ENCODE measurements around the gene COL18A1.
A peak's percentile ranks its signal among the peaks of the same experiment; 100 is the strongest.
"Not testable (repeated sequence)": the region's sequence is repeated elsewhere in the genome, so short reads cannot be mapped to it uniquely, and the experiment has no call there.

The COL18A1 gene

DNA sequence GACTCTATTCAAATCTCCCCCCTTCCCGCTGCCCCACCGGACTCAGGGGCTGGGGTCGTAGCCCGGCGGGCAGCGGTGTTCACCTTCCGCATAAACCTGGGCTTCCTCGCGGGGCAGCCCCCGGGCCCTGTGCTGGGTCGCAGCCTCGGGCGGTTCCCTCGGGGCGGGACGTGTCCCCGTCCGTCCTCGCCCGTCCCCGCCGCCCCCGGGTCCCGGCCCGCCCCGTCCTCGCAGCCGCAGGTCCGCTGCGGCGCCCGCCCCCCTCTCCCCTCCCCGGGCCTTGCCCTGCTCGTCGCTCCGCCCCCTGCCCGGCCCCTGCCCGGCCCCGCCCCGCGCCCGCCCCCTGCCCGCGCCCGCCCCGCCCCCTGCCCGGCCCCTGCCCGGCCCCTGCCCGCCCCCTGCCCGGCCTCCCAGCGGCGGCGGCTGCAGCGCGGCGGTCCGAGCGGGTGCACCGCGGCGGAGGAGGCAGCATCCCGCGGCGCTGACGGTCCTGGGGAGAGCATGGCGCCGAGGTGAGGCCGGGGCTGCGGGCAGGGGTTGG lies at the start of gene COL18A1:
Gene COL18A1, plus strand, starts transcription at position 436 of the 541 bp plus-strand sequence. Its CDS starts 66 bp downstream, at position 502.
- H3K9me3 Mint-ChIP-seq = peaks cover 5% of the 10 kb centered on the region
- peaks cover 14% of the 10 kb centered on the region for H3K4me1 Mint-ChIP-seq
- peak; percentile 56 for ATAC-seq
- no peak for DNase-seq (ENCODE audit: low spot score in 2 of 2)
- no peaks in the 10 kb centered on the region for H3K36me3 Mint-ChIP-seq
- peak within 1 kb of the TSS; percentile 74 for H3K4me3 Mint-ChIP-seq
- no peak within 1 kb of the TSS for H3K27ac Mint-ChIP-seq

GRCh38 chr21:45355573-45355972 lies 49.4 kb upstream of the COL18A1 start:
- Mint-ChIP-seq H3K4me3 (no peak overlapping the region), H3K36me3 (no peaks in the 10 kb centered on the region), H3K4me1 (peaks cover 8% of the 10 kb centered on the region), H3K9me3 (no peaks in the 10 kb centered on the region), H3K27ac (no peak overlapping the region)
- DNase-seq (ENCODE audit: low spot score in 2 of 2) (no peak), ATAC-seq (no peak)

DNA sequence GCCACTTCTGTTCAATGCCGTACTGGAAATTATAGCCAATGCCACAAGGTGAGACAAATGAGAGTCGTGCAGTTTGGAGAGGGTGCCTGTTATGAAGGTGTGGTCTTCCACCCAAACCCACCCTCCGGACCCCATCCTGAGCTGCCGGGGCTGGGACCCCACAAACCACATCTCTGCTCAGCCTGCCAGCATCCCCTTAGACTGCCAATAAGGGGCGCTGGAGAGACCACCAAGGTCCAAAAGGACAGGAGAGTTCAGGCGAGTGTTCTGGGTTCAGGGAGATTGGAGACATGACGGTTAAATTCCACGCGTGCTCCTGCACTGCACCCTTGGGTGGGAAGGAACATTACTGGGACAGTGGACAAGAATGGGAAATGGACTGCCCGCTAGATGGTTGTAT lies 48.7 kb upstream of the COL18A1 start:
- ATAC-seq (no peak), DNase-seq (ENCODE audit: low spot score in 2 of 2) (no peak)
- Mint-ChIP-seq H3K36me3 (no peaks in the 10 kb centered on the region), H3K4me1 (peaks cover 8% of the 10 kb centered on the region), H3K9me3 (no peaks in the 10 kb centered on the region), H3K27ac (no peak overlapping the region), H3K4me3 (no peak overlapping the region)

DNA sequence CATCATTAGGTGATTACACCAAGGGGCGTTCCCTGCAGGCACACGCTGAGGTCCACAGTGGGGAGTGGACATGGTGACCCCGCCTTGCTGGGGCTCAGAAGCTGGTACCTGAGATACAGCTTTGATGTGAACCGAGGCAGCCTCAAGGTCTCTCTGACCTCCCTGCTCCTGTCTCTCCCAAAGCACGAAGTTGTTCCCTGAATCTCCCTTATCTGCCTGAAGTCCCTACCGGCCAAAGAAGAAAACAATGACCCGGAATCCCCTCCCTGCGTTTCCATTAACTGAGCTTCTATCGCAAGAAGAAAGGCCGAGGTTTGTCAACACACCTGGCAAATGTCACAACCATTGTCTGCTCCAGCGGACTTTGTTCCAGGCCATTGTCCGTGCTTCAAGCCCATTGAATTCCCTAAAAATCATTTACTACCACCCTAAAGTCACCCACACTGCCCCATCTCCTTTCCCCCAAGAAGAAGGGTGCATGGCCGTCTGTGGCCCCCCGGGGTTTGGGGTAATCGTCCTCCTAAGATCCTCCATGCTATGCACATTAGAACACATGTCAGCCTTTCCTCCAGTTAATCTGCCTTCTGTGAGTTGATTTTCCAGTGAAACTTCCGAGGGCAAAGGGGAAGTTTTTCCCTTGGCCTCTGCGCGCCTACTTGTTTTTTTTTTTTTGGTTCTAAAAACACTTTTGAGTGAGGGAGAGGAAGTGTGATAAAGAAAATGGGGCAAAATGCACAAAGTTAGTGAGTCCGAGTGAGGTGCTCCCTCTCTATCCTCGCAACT lies 48.1 kb upstream of the COL18A1 start:
- Mint-ChIP-seq H3K4me3 (no peak overlapping the region), H3K36me3 (no peaks in the 10 kb centered on the region), H3K9me3 (no peaks in the 10 kb centered on the region), H3K27ac (no peak overlapping the region), H3K4me1 (peaks cover 8% of the 10 kb centered on the region)
- DNase-seq (ENCODE audit: low spot score in 2 of 2) (no peak), ATAC-seq (no peak)

GRCh38 chr21:45357436-45358260 lies 47.3 kb upstream of the COL18A1 start:
- no peaks in the 10 kb centered on the region for H3K9me3 Mint-ChIP-seq
- H3K27ac Mint-ChIP-seq = no peak overlapping the region
- ATAC-seq (no peak), DNase-seq (ENCODE audit: low spot score in 2 of 2) (no peak)
- H3K36me3 Mint-ChIP-seq = no peaks in the 10 kb centered on the region
- no peak overlapping the region for H3K4me3 Mint-ChIP-seq
- H3K4me1 Mint-ChIP-seq = peaks cover 8% of the 10 kb centered on the region

DNA sequence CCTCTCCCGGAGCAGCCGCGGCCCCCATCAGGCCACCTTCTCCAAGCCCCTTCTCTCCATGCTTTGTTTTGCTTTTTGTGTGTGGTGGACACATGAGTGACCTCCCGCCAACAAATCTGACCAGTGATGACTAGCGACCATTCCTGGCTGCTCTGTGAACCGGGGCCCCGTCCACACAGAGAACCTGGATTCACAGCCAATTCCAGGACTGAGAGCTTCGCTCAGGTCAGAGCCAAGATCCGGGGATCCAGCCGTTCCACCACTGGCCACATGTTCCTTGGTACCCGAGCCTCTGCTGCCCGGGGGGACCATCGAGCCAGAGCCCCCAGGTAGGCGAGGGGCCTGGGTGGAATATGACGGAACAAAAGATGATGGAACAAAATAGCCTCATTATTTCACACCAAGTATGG lies 46.7 kb upstream of the COL18A1 start:
- no peak overlapping the region for H3K4me3 Mint-ChIP-seq
- H3K4me1 Mint-ChIP-seq = peaks cover 8% of the 10 kb centered on the region
- H3K27ac Mint-ChIP-seq = no peak overlapping the region
- no peaks in the 10 kb centered on the region for H3K36me3 Mint-ChIP-seq
- DNase-seq (ENCODE audit: low spot score in 2 of 2) (no peak), ATAC-seq (no peak)
- H3K9me3 Mint-ChIP-seq = no peaks in the 10 kb centered on the region

GRCh38 chr21:45358711-45359310 lies 46.2 kb upstream of the COL18A1 start:
- ATAC-seq = no peak
- peaks cover 1% of the 10 kb centered on the region for H3K36me3 Mint-ChIP-seq
- no peak overlapping the region for H3K27ac Mint-ChIP-seq

GRCh38 chr21:45359451-45360217 lies 45.3 kb upstream of the COL18A1 start:
- Mint-ChIP-seq H3K9me3 (no peaks in the 10 kb centered on the region), H3K4me3 (no peak overlapping the region), H3K4me1 (peaks cover 18% of the 10 kb centered on the region), H3K36me3 (peaks cover 6% of the 10 kb centered on the region), H3K27ac (no peak overlapping the region)
- DNase-seq (ENCODE audit: low spot score in 2 of 2) (no peak), ATAC-seq (no peak)

More at GRCh38 chr21:45358711-45359310, 46.2 kb upstream of the COL18A1 start:
- no peak for DNase-seq (ENCODE audit: low spot score in 2 of 2)
- H3K4me3 Mint-ChIP-seq = no peak overlapping the region
- no peaks in the 10 kb centered on the region for H3K9me3 Mint-ChIP-seq
- H3K4me1 Mint-ChIP-seq = peaks cover 11% of the 10 kb centered on the region

DNA sequence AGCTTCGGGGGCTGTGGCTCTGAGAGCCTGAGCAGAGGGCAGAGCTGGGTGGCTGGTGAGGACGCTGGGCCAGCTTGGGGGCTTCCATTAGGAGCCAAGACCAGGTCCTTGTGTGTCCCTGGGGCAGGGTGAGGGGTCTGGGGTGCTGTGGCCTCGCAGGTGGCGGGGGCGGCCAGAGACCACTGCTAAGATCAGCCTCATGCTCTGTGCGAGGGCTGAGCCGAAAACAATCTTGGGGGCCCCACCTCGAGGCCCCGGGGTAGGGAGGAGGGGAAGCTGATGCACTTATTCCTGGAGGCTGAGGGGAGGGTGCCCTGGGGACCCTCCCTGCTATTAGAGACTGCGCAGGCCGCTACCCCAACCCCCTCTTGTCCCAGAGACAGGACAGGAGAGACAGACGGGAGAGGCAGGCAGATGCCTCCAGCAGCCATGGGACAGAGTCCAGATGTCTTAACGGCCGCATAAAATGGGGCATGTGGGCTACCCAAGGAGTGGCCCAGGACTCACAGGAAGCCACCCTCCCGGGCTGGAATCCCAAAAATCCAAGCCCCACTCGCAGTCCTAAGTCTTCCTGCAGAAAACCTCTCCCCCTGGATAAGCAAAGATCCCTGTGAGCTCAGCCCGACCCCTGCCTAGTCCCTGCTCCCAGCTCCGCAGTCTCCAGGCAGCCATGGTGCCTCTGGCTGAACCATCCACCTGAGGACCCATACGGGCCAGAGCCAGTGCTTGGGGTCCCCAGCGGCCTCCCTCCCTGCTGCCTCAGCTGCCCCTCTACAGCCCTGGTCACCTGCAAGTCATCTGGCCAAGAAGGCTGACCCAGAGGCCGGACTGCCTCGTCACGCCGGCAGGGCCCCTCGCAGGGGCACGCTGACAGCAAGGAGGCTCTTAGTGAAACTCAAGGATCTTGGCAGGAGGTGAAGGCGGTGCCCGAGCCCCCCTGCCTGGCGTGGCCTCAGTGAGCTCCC lies 43.6 kb upstream of the COL18A1 start:
- H3K9me3 Mint-ChIP-seq = no peaks in the 10 kb centered on the region
- H3K27ac Mint-ChIP-seq = no peak overlapping the region
- DNase-seq (ENCODE audit: low spot score in 2 of 2) (no peak), ATAC-seq (no peak)
- H3K4me1 Mint-ChIP-seq = peaks cover 10% of the 10 kb centered on the region
- H3K4me3 Mint-ChIP-seq = no peak overlapping the region
- H3K36me3 Mint-ChIP-seq = peaks cover 6% of the 10 kb centered on the region

DNA sequence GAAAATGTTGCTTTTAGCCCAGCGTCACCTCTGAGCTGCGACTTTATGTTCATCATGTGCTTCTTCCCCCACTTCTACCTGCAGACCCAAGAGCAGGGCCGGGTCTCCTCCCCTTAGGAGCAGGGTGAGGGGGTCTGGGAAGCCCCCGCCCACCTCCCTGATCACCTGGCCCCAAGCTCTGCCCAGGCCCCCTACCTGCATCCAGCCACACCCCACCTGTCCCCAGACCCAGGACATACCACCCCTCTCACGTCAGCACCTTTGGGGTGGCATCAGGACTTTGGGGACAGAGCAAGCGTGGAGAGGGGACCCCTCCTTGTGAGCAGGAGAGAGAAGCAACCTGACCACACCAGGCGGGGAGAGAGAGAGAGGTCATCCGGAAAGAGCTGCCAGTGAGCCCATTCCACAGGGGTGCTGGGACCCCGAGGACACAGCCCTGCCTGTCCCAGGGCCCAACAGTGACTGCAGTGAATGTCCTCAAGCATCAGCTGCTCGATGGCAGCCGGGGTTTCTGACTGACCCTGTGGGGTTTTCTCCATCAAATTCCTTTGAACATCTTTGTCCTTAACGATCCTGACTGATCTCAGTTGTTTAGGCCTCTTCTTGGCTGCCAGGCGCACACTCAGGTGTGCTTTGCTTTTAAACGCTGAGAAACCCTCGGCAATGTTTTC lies 42.8 kb upstream of the COL18A1 start:
- H3K4me1 Mint-ChIP-seq = peaks cover 10% of the 10 kb centered on the region
- H3K4me3 Mint-ChIP-seq = no peak overlapping the region
- no peaks in the 10 kb centered on the region for H3K9me3 Mint-ChIP-seq
- ATAC-seq (no peak), DNase-seq (ENCODE audit: low spot score in 2 of 2) (no peak)
- no peak overlapping the region for H3K27ac Mint-ChIP-seq
- peaks cover 6% of the 10 kb centered on the region for H3K36me3 Mint-ChIP-seq

DNA sequence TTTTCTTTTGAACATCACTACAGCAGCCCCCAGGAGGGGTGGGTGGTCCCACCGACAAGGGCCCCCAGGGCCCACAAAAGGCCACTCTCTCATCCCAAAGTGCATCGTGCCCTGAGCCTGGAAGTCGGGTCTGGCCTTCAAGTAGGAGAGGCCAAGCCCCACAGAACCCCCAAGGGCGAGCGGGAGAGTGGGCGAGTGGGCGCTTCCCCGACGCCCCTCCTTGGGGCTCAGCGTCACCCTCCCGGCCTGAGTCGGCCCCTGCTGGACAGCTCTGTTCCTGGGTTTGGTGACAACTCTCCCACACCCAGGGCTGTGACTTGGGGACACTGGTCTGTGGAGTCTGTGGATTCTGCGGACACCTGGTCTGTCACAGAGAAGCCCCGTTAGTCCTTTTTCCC lies 42.2 kb upstream of the COL18A1 start:
- DNase-seq (ENCODE audit: low spot score in 2 of 2) (no peak), ATAC-seq (no peak)
- no peak overlapping the region for H3K27ac Mint-ChIP-seq
- no peaks in the 10 kb centered on the region for H3K9me3 Mint-ChIP-seq
- H3K36me3 Mint-ChIP-seq = peaks cover 6% of the 10 kb centered on the region
- peaks cover 10% of the 10 kb centered on the region for H3K4me1 Mint-ChIP-seq
- no peak overlapping the region for H3K4me3 Mint-ChIP-seq

- not testable (repeated sequence) for ATAC-seq
These were observed 41.7 kb upstream of the COL18A1 start for GRCh38 chr21:45363272-45363671.

DNA sequence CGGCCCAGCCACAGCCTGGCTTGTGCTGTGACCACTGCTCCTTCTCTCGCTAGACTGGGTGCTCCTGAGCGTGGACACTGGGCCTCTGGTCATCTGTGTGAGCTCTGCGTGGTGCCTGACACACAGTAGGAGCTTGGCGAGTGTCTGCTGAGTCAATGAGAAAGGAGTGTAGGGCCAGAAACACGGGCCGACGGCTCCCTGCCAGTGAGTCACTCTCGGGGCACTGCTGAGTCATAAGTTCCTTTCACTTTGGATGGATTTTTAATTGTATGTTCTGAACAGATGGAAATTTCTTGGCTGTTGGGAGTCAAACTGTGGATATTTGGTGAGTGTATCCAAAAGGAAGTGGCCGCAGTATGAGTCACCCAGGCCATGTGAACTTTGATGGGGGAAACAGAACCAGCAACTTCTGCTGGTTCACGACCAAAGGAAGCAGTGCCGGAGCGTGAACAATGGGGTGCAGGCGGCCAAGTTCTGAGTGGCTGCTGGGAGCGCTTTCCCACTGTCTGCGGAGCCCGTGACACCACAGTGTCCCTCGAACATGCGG lies 41.0 kb upstream of the COL18A1 start:
- Mint-ChIP-seq H3K4me1 (peaks cover 10% of the 10 kb centered on the region), H3K36me3 (peaks cover 6% of the 10 kb centered on the region), H3K27ac (peak overlapping the region; percentile 90), H3K4me3 (peak overlapping the region; percentile 55), H3K9me3 (no peaks in the 10 kb centered on the region)
- DNase-seq (ENCODE audit: low spot score in 2 of 2) (peak; percentile 18 to 56), ATAC-seq (peak; percentile 84)

More at GRCh38 chr21:45363272-45363671, 41.7 kb upstream of the COL18A1 start:
- not testable (repeated sequence) for H3K9me3 Mint-ChIP-seq; H3K27ac Mint-ChIP-seq; H3K36me3 Mint-ChIP-seq; H3K4me3 Mint-ChIP-seq; DNase-seq (ENCODE audit: low spot score in 2 of 2)
- peaks cover 10% of the 10 kb centered on the region for H3K4me1 Mint-ChIP-seq
